NT2/D1 (cell line): ENCODE measurements around the gene ADAMTSL1.

Experiments used
- DNase-seq: peaks from one replicate; pipeline ENCODE4 v3.0.0-alpha.2; 2011; ENCODE audit warnings: low read depth, low spot score
- H3K27me3 ChIP-seq: 2 replicates; pipeline ENCODE4 v1.6.0; 2011; ENCODE audit warnings: mild to moderate bottlenecking; ENCODE audit not compliant: insufficient read length, insufficient read depth
- H3K36me3 ChIP-seq: 2 replicates; pipeline ENCODE4 v1.6.1; 2011; ENCODE audit warnings: mild to moderate bottlenecking, low read length, mixed read lengths; ENCODE audit not compliant: insufficient read depth, insufficient read length
- H3K4me1 ChIP-seq: 2 replicates; pipeline ENCODE4 v1.5.1; 2011; ENCODE audit not compliant: insufficient read depth, insufficient read length
- H3K4me3 ChIP-seq: 2 replicates; pipeline ENCODE4 v1.5.1; 2011; ENCODE audit warnings: low read depth; ENCODE audit not compliant: insufficient read length
- H3K9ac ChIP-seq: 2 replicates; pipeline ENCODE4 v1.6.0; 2011; ENCODE audit warnings: low read depth; ENCODE audit not compliant: insufficient read length
- H3K9me3 ChIP-seq: 2 replicates; pipeline ENCODE4 v1.5.1; 2011; ENCODE audit warnings: mild to moderate bottlenecking, low read length; ENCODE audit not compliant: insufficient read depth
- SUZ12 ChIP-seq: IDR thresholded peaks from 2 replicates; pipeline ENCODE4 v1.6.1; 2011; ENCODE audit not compliant: insufficient read length, insufficient read depth; ENCODE audit errors: extremely low read depth
- YY1 ChIP-seq: IDR thresholded peaks from 2 replicates; pipeline ENCODE4 v1.6.1; 2011; ENCODE audit not compliant: insufficient read length, insufficient read depth
- ZNF274 ChIP-seq: IDR thresholded peaks from 2 replicates; pipeline ENCODE4 v1.6.1; 2011; ENCODE audit warnings: mild to moderate bottlenecking, low read depth, low read length

ADAMTSL1 gene

GRCh38 chr9:18920141-18921084 is 446.5 kb downstream of the ADAMTSL1 start:
- H3K9me3 ChIP-seq = no peaks in the 10 kb centered on the region
- TF ChIP-seq ZNF274 = no peak
- no peak for TF ChIP-seq YY1
- TF ChIP-seq SUZ12 = no peak

GRCh38 chr9:18921366-18922075 is 447.6 kb downstream of the ADAMTSL1 start:
- H3K4me3 ChIP-seq = no peak overlapping the region
- TF ChIP-seq YY1 (no peak), ZNF274 (no peak), SUZ12 (no peak)
- no peaks in the 10 kb centered on the region for H3K9me3 ChIP-seq

More at GRCh38 chr9:18920141-18921084, 446.5 kb downstream of the ADAMTSL1 start:
- Histone ChIP-seq H3K9ac (no peak overlapping the region), H3K27me3 (no peaks in the 10 kb centered on the region), H3K4me1 (peaks cover 2% of the 10 kb centered on the region), H3K36me3 (no peaks in the 10 kb centered on the region), H3K4me3 (no peak overlapping the region)
- DNase-seq = no peak

GRCh38 chr9:18922161-18922885 is 448.4 kb downstream of the ADAMTSL1 start:
- H3K9ac ChIP-seq = no peak overlapping the region
- H3K4me3 ChIP-seq = no peak overlapping the region
- DNase-seq = no peak
- no peaks in the 10 kb centered on the region for H3K36me3 ChIP-seq
- H3K4me1 ChIP-seq = peaks cover 2% of the 10 kb centered on the region
- H3K9me3 ChIP-seq = no peaks in the 10 kb centered on the region
- no peaks in the 10 kb centered on the region for H3K27me3 ChIP-seq
- TF ChIP-seq YY1 (no peak), ZNF274 (no peak), SUZ12 (no peak)

More at GRCh38 chr9:18921366-18922075, 447.6 kb downstream of the ADAMTSL1 start:
- no peak overlapping the region for H3K9ac ChIP-seq
- H3K27me3 ChIP-seq = no peaks in the 10 kb centered on the region
- peaks cover 2% of the 10 kb centered on the region for H3K4me1 ChIP-seq
- no peak for DNase-seq
- H3K36me3 ChIP-seq = no peaks in the 10 kb centered on the region

GRCh38 chr9:18923167-18923566 is 449.2 kb downstream of the ADAMTSL1 start:
- TF ChIP-seq YY1 (no peak), ZNF274 (no peak), SUZ12 (no peak)
- DNase-seq = no peak

GRCh38 chr9:18923671-18924430 is 449.9 kb downstream of the ADAMTSL1 start:
- no peaks in the 10 kb centered on the region for H3K9me3 ChIP-seq
- DNase-seq = no peak
- no peak for TF ChIP-seq YY1
- no peak overlapping the region for H3K9ac ChIP-seq
- no peaks in the 10 kb centered on the region for H3K36me3 ChIP-seq
- no peaks in the 10 kb centered on the region for H3K27me3 ChIP-seq
- peaks cover 2% of the 10 kb centered on the region for H3K4me1 ChIP-seq
- H3K4me3 ChIP-seq = no peak overlapping the region

More at GRCh38 chr9:18923167-18923566, 449.2 kb downstream of the ADAMTSL1 start:
- Histone ChIP-seq H3K27me3 (no peaks in the 10 kb centered on the region), H3K9me3 (no peaks in the 10 kb centered on the region), H3K4me3 (no peak overlapping the region), H3K4me1 (peaks cover 2% of the 10 kb centered on the region), H3K9ac (no peak overlapping the region), H3K36me3 (no peaks in the 10 kb centered on the region)

GRCh38 chr9:18925880-18926279 is 451.9 kb downstream of the ADAMTSL1 start:
- TF ChIP-seq SUZ12 (no peak), YY1 (no peak), ZNF274 (no peak)
- DNase-seq = no peak
- Histone ChIP-seq H3K4me3 (no peak overlapping the region), H3K9me3 (no peaks in the 10 kb centered on the region), H3K36me3 (no peaks in the 10 kb centered on the region), H3K27me3 (no peaks in the 10 kb centered on the region), H3K4me1 (peaks cover 2% of the 10 kb centered on the region), H3K9ac (no peak overlapping the region)
